GM23248 (cell line): ENCODE data around the gene PDGFB. TPM values are rescaled to one million over a fixed set of nuclear protein-coding genes. Genes with fewer than 3 reads are reported as not detected.

Source experiments
- DNase-seq: peaks from one replicate; pipeline ENCODE4 v3.0.0-alpha.2; 2015
- H2AFZ ChIP-seq: fragments of 200-600 bp; sonication (generic); 2 replicates; pipeline ENCODE4 v1.6.1; 2016; ENCODE audit warnings: antibody characterized with exemption
- H3F3A ChIP-seq: fragments of 200-600 bp; sonication (generic); 2 replicates; pipeline ENCODE4 v1.6.1; 2016; ENCODE audit warnings: mild to moderate bottlenecking, antibody characterized with exemption, mixed run types; ENCODE audit not compliant: insufficient read depth
- H3K27ac ChIP-seq: fragments of 200-600 bp; sonication (generic); 2 replicates; pipeline ENCODE4 v1.5.1; 2016; ENCODE audit warnings: mild to moderate bottlenecking
- H3K27me3 ChIP-seq: fragments of 200-600 bp; sonication (generic); replicated peaks from 2 replicates; pipeline ENCODE4 v1.6.1; 2016; ENCODE audit warnings: mild to moderate bottlenecking; ENCODE audit not compliant: insufficient read depth
- H3K36me3 ChIP-seq: fragments of 200-600 bp; sonication (generic); 2 replicates; pipeline ENCODE4 v1.6.1; 2016; ENCODE audit warnings: low read depth, mild to moderate bottlenecking
- H3K4me1 ChIP-seq: fragments of 200-600 bp; sonication (generic); 2 replicates; pipeline ENCODE4 v1.6.1; 2016; ENCODE audit warnings: mild to moderate bottlenecking; ENCODE audit not compliant: insufficient read depth
- H3K4me2 ChIP-seq: fragments of 200-600 bp; sonication (generic); one replicate; pipeline ENCODE4 v1.6.1; 2016; ENCODE audit warnings: mild to moderate bottlenecking; ENCODE audit not compliant: unreplicated experiment
- H3K4me3 ChIP-seq: fragments of 200-600 bp; sonication (generic); 2 replicates; pipeline ENCODE4 v1.5.1; 2016; ENCODE audit warnings: mild to moderate bottlenecking
- H3K79me2 ChIP-seq: fragments of 200-600 bp; sonication (generic); 2 replicates; pipeline ENCODE4 v1.6.1; 2016; ENCODE audit warnings: mild to moderate bottlenecking; ENCODE audit not compliant: insufficient read depth
- H3K9ac ChIP-seq: fragments of 200-600 bp; sonication (generic); 2 replicates; pipeline ENCODE4 v1.6.1; 2016; ENCODE audit warnings: mild to moderate bottlenecking
- H3K9me2 ChIP-seq: fragments of 200-600 bp; sonication (generic); 2 replicates; pipeline ENCODE4 v1.6.1; 2016; ENCODE audit warnings: mixed run types, mild to moderate bottlenecking, moderate library complexity; ENCODE audit not compliant: insufficient read depth
- H3K9me3 ChIP-seq: fragments of 200-600 bp; sonication (generic); one replicate; pipeline ENCODE4 v1.6.1; 2017; ENCODE audit warnings: low read depth
- H4K20me1 ChIP-seq: fragments of 200-600 bp; sonication (generic); 2 replicates; pipeline ENCODE4 v1.6.0; 2016; ENCODE audit not compliant: insufficient read depth
- EZH2 ChIP-seq: fragments of 200-600 bp; sonication (generic); IDR thresholded peaks from 2 replicates; pipeline ENCODE4 v1.6.1; 2018; ENCODE audit warnings: antibody characterized with exemption, mild to moderate bottlenecking; ENCODE audit not compliant: insufficient read depth, poor library complexity, severe bottlenecking
- EZH2phosphoT487 ChIP-seq: fragments of 200-600 bp; sonication (generic); IDR thresholded peaks from 2 replicates; pipeline ENCODE4 v1.6.1; 2018; ENCODE audit warnings: antibody characterized with exemption, moderate library complexity, mild to moderate bottlenecking, low read depth; ENCODE audit not compliant: insufficient read depth
- WGBS, 2 experiments: methylation state at CpG; one replicate each; pipeline ENCODE4 v1.1.6; 2015 to 2017; ENCODE audit warnings: low lambda C conversion rate in 2 of 2, low coverage in 1 of 2; ENCODE audit errors: missing lambda C conversion rate in 2 of 2; 5-methylcytosine and 5-hydroxymethylcytosine counted together
- in situ Hi-C: fragments of 300-500 bp; cut with MboI; formaldehyde crosslinking; loops from 2 replicates; pipeline ENCODE4 v1.15.0; 2020
- polyA plus RNA-seq: library from polyadenylated mRNA; unstranded; fragments of >200 nt; fragmentation: Nextera tagmentation; extraction: Ambion mirVana; gene quantifications from 2 replicates; pipeline ENCODE4 v1.2.1, GENCODE V29; 2016
- total RNA-seq: library from RNA; depleted of rRNA; stranded (reverse); fragments of >200 nt; shearing (Covaris generic); gene quantifications from 2 replicates; pipeline ENCODE4 v1.2.3, GENCODE V29; 2014

Gene PDGFB
- total and polyA plus RNA-seq, 2 experiments from 2014 or later, result 0.14 TPM; not detected in 1

DNA sequence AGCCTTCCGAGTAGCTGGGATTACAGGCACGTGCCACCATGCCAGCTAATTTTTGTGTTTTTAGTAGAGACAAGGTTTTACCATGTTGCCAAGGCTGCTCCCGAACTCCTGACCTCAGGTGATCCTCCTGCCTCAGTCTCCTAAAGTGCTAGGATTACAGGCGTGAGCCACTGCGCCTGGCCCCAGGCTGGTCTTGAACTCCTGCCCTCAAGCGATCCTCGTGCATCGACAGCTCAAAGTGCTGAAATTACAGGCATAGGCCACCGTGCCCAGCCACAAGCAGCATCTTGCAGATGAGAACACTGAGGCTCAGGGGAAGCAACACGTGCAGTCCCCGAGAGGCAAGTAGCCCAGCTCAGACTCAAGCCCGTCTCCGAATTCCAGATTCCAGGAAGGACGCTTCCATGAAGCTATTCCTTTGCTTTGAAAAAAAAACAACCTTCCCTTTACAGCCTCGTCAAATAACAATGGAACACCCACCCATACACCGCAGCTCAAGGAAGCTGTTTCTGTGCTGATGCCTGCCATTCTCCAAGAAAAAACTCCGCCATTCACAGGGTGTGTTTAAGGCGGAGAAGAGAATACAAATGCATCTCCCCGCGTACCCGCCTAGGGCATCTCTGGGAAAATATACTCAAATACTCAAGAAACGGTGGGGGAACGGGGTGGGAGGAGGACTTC is 34.5 kb upstream of the PDGFB start:
- H3K9me3 ChIP-seq, result no peaks in the 10 kb centered on the region
- H3K27ac ChIP-seq, result no peak overlapping the region
- H3F3A ChIP-seq, result peaks cover 6% of the 10 kb centered on the region; the same call in 1 of the 2 replicates
- no peaks in the 10 kb centered on the region for H3K9me2 ChIP-seq
- DNase-seq, result no peak
- H3K9ac ChIP-seq, result no peak overlapping the region
- TF ChIP-seq EZH2phosphoT487, result no peak
- TF ChIP-seq EZH2, result no peak
- H3K79me2 ChIP-seq, result no peaks in the 10 kb centered on the region
- in situ Hi-C loops, result no loop called here
- H3K27me3 ChIP-seq, result no peaks in the 10 kb centered on the region
- no peaks in the 10 kb centered on the region for H3K36me3 ChIP-seq
- no peak overlapping the region for H2AFZ ChIP-seq
- no peak overlapping the region for H3K4me3 ChIP-seq
- no peak overlapping the region for H3K4me2 ChIP-seq
- H3K4me1 ChIP-seq, result peaks cover 14% of the 10 kb centered on the region; the same call in 1 of the 2 replicates
- H4K20me1 ChIP-seq, result no peaks in the 10 kb centered on the region
- 87 to 90% methylated on average over 23 of the region's 23 CpGs for WGBS, 2 experiments

GRCh38 chr22:39278040-39278439 is 33.3 kb upstream of the PDGFB start:
- TF ChIP-seq EZH2, result no peak
- no peak for TF ChIP-seq EZH2phosphoT487
- DNase-seq, result peak; percentile 77
- H3K4me2 ChIP-seq, result peak overlapping the region; percentile 41
- in situ Hi-C loops, result no loop called here
- H2AFZ ChIP-seq, result peak overlapping the region; percentile 54; the same call in 1 of the 2 replicates
- no peaks in the 10 kb centered on the region for H3K79me2 ChIP-seq
- H3K27ac ChIP-seq, result no peak overlapping the region
- H3K9ac ChIP-seq, result no peak overlapping the region
- H3K4me1 ChIP-seq, result peaks cover 14% of the 10 kb centered on the region; the same call in 1 of the 2 replicates
- H3K36me3 ChIP-seq, result no peaks in the 10 kb centered on the region
- H3K9me3 ChIP-seq, result no peaks in the 10 kb centered on the region
- H4K20me1 ChIP-seq, result no peaks in the 10 kb centered on the region
- no peaks in the 10 kb centered on the region for H3K27me3 ChIP-seq
- H3K9me2 ChIP-seq, result no peaks in the 10 kb centered on the region
- 24 to 26% methylated on average over 13 of the region's 13 CpGs for WGBS, 2 experiments
- peaks cover 6% of the 10 kb centered on the region; the same call in 1 of the 2 replicates for H3F3A ChIP-seq
- no peak overlapping the region for H3K4me3 ChIP-seq

- peaks cover 14% of the 10 kb centered on the region; the same call in 1 of the 2 replicates for H3K4me1 ChIP-seq
- no peak for TF ChIP-seq EZH2phosphoT487
- TF ChIP-seq EZH2, result no peak
- WGBS, 2 experiments, result 51 to 58% methylated on average over 6 of the region's 6 CpGs
- H3F3A ChIP-seq, result peaks cover 6% of the 10 kb centered on the region; the same call in 1 of the 2 replicates
- H3K9ac ChIP-seq, result no peak overlapping the region
- no peak overlapping the region for H3K4me2 ChIP-seq
- no peaks in the 10 kb centered on the region for H3K36me3 ChIP-seq
- no peaks in the 10 kb centered on the region for H3K9me2 ChIP-seq
- in situ Hi-C loops, result no loop called here
- H2AFZ ChIP-seq, result no peak overlapping the region
- peak; percentile 68 for DNase-seq
- H3K79me2 ChIP-seq, result no peaks in the 10 kb centered on the region
- H4K20me1 ChIP-seq, result no peaks in the 10 kb centered on the region
- no peak overlapping the region for H3K4me3 ChIP-seq
- H3K9me3 ChIP-seq, result no peaks in the 10 kb centered on the region
- H3K27ac ChIP-seq, result no peak overlapping the region
- H3K27me3 ChIP-seq, result no peaks in the 10 kb centered on the region
Measured at GRCh38 chr22:39277142-39277607, 32.4 kb upstream of the PDGFB start.

DNA sequence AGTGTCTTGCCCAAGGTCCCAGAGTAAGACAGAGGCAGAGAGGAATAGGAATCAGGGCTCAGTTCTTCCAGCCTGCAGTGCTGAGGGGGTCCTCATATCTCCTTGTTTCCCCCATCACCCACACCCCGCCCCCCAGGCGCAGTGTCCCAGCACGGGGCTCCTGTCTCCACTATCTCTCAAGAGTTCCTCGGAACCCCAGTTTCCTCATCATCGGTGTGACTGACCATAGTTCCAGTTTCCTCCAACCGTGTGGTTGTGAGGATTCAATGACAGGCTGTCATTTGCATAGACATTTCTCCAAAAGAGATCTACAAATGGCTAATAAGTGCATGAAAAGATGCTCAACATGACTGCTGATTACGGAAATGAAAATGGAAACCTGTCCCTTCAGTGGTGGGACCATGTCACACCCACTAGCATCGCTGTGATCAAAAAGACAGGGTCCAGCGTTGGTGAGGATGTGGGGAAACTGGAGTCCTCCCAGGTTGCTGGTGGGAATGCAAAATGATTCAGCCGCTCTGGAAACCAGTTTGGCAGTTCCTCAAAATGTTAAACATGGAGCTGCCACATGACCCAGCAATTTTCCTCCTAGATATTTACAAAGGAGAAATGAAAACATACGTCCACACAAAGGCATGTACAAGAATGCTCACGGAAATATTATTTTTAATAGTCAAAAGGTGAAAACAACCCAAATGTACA is 31.8 kb upstream of the PDGFB start:
- WGBS, 2 experiments, result 88 to 89% methylated on average over 12 of the region's 12 CpGs
- no peak for DNase-seq
- Histone ChIP-seq H3K9ac (no peak overlapping the region), H3K9me3 (no peaks in the 10 kb centered on the region), H2AFZ (no peak overlapping the region), H3K79me2 (no peaks in the 10 kb centered on the region), H4K20me1 (no peaks in the 10 kb centered on the region), H3K27ac (no peak overlapping the region), H3K9me2 (no peaks in the 10 kb centered on the region), H3K4me3 (no peak overlapping the region), H3K4me2 (no peak overlapping the region), H3K27me3 (no peaks in the 10 kb centered on the region), H3K36me3 (no peaks in the 10 kb centered on the region), H3K4me1 (peaks cover 14% of the 10 kb centered on the region; the same call in 1 of the 2 replicates), H3F3A (peaks cover 6% of the 10 kb centered on the region; the same call in 1 of the 2 replicates)
- TF ChIP-seq EZH2phosphoT487 (no peak), EZH2 (no peak)
- in situ Hi-C loops, result no loop called here
